ENCODE data around the gene PNLDC1.
A peak's percentile ranks its signal among the peaks of the same experiment; 100 is the strongest.

The PNLDC1 gene, protein sequence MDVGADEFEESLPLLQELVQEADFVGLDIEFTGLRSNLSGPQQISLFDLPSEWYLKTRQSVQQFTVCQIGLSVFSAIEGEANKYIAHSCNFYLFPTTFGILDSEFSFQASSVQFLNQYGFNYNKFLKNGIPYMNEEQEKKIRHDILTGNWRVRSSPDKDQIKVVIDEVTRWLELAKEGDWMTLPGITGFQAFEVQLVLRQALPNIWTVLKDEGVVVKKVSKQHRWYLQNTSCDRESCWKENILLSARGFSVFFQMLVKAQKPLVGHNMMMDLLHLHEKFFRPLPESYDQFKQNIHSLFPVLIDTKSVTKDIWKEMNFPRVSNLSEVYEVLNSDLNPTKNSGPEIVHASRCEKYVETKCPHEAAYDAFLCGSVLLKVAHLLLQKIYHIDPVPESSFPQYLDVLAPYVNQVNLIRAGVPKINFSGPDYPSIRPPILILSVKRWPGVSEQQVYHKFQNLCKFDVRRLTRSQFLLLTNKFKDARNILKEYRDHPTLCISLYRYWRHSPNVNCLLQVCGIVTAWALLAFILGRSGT

DNA sequence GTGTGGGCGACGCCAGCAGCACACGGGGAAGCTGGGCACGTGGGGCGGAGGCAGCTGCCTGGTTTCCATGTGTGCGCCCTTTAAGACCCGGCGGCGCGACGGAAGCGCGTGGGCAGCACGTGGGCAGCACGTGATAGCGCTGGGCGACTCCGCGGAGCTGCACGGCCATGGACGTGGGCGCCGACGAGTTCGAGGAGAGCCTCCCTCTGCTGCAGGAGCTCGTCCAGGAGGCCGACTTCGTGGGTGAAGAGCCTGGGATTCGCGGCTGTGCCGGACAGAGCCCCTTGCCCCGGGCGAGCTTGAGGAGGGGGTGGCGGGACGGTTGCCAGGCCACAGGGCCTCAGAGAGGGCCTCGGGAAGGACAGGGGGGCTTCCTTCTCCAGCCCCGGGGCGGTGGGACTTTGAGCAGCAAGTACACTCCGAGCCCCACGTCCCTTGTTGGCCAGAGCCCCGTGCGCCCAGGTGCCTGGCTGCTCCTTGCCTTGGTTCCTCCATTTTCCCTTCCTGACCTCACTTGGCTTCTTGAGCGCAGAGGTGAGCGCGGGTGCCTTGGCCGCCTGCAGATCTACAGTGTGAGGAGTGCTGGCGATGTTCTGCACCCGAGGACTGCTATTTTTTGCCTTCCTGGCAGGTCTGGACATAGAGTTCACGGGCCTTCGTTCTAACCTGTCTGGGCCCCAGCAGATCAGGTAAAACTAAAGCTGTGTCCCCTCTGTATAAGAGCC is at the start of gene PNLDC1:
PNLDC1 (plus strand) TSS at position 136 of the 725 bp plus-strand sequence; CDS start at position 168, 32 bp downstream.
- no peak for DNase-seq

DNA sequence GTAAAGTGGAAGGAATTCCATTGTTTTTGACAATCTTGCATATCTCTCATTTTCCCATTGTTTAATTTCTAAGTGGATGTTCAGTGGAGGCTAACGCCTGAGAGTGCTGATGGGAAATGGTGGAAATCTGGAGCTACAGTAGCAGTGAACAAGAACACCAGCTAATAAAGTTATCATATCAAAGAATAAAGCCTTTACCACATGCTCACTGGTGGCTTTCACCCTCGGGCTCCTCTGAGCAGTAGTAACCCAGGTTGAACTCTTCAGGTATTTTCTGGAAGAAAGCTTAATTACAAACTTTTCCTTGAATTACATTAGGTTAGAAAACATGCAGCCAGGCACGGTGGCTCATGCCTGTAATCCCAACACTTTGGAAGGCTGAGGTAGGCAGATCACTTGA is 48.6 kb upstream of the PNLDC1 start:
- no peak for DNase-seq

DNA sequence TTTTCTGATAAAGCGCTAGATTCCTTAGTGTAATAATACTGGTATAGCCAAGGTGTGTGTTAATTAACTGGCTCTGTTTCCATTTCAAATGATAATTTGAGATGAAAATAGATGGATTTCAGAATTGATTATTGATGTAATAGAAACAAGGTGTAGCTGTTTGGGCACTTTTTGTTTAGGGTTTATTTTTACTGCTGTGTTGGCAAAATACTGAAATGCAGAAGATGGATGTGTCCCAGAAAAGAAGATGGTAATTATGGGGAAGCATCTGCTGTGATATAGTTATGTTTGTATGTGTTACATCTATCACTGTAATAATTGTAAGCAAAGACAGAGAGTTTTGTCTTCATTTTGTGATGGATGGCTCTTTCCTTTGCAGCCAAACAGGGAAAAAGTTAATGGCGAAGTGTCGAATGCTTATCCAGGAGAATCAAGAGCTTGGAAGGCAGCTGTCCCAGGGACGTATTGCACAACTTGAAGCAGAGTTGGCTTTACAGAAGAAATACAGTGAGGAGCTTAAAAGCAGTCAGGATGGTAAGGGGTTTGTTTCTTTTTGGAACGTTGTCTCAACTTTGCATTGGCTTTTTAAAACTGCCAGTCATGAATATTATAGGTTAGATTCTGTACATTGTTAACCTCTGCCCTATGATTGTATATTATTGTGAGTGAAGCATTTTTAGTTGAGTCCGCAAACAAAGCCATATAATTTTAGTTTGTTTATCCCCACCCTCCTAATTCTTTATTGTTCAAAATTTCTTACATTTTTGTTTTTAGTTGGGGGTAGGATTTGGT is 46.8 kb upstream of the PNLDC1 start:
- DNase-seq: no peak

DNA sequence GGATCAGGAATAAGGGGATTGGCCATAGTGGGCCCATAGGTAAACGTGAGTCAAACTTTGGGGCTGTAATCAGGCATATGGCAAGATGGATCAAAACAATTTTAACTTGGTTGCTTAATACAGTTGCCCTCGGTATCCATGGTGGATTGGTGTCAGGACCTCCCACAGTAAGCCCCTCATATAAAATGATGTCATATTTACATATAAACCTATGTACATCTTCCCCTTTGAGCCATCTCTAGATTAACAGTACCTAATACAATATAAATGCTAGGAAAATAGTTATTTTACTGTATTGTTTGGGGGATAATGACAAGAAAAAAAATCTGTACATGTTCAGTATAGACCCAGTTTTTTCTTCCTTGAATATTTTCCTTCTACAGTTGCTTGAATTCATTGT is 45.7 kb upstream of the PNLDC1 start:
- DNase-seq: no peak

DNA sequence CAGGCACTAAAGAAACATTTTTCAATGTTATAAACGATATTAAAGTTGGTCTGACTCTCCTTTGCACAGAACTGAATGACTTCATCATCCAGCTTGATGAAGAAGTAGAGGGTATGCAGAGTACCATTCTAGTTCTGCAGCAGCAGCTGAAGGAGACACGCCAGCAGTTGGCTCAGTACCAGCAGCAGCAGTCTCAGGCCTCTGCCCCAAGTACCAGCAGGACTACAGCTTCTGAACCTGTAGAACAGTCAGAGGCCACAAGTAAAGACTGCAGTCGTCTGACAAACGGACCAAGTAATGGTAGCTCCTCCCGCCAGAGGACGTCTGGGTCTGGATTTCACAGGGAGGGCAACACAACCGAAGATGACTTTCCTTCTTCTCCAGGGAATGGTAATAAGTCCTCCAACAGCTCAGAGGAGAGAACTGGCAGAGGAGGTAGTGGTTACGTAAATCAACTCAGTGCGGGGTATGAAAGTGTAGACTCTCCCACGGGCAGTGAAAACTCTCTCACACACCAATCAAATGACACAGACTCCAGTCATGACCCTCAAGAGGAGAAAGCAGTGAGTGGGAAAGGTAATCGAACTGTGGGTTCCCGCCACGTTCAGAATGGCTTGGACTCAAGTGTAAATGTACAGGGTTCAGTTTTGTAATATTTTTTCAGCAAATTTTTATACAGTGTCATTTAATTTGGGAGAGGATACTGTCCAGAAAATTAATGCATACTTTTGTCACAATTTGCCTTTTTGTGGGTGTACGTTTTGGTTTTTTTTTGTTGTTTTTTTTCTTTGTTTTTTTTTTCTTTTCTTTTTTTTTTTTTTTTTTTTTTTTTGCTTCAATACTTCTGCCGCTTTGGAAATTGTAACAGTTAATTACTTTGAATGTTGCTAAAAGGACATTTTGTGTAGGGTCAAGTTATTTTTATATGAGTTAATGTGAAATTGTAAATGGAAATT is 44.8 kb upstream of the PNLDC1 start:
- DNase-seq: no peak

DNA sequence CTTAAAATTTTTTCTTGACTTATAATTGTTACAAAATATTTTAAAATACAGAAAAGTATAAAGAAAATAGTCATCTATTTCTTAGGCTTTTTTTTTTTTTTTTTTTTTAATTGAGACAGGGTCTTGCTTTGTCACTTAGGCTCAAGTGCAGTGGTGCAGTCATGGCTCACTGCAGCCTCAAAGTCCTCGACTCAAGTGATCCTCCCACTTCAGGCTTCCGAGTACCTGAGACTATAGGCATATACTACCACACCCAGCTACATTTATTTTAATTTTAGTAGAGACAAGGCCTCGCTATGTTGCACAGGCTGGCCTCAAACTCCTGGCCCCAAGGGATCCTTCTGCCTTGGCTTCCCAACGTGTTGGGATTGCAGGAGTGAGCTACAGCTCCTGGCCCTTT is 43.6 kb upstream of the PNLDC1 start:
- no peak for DNase-seq

DNA sequence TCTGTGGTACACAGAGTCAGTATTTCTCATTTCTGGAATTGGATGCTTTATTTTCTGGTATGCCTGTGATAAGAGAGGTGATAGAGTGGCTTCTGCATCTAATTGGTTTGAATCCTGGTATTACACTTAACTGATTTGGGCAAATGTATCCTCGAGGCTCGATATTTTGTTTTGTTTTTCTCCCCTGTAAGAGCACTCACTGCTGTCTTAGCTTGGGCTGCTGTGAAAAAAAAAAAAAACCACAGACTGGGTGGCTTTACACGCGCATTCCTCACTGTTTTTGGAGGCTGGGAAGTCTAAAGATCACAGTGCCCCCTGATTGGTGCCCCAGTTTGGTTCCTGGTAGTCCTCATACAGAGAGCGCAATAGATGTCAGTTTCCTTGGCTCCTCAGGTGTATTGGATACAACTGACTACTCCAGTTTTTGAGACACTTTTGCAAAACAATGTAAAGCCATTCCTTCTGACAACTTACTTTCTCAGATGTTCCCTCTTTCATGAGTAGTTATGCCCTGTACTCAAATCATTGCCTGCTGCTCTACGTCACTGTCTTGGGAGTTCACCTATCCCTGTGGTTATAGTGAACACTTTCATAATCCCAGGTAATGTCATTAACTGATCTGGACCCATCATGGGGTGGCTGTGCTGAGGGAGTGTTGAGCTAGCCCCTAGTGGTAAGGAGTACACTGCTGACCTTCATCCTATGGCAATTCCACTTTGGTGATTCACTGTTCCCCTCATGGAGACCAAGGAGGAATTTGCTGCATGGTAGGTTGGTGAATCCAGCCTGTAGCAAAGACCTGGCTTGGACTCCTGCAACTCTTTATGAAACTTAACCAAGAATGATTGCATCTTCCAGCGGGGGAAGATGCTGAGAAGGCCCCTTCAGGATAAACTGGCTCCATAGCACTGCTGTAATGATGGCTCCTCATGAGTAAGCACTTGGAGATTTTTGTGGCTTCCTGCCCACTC is 41.8 kb upstream of the PNLDC1 start:
- no peak for DNase-seq

DNA sequence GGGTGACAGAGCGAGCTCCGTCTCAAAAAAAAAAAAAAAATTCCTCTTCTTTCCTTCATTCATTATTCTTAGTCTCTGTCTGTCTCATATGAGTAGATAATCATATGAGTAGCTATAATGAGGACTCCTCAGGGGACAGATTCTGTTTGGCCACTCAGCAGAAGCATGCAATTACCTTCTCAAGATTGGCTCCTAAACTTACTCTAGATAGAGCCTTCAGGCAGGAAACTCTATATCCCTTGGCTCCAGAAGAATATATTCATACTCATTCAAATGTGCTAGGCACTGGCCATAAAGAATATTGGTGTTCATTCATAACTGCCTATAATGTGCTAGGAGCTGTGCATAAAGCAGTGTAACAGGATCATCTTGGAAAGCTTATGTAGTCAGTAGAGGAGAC is 40.4 kb upstream of the PNLDC1 start:
- DNase-seq: no peak

DNA sequence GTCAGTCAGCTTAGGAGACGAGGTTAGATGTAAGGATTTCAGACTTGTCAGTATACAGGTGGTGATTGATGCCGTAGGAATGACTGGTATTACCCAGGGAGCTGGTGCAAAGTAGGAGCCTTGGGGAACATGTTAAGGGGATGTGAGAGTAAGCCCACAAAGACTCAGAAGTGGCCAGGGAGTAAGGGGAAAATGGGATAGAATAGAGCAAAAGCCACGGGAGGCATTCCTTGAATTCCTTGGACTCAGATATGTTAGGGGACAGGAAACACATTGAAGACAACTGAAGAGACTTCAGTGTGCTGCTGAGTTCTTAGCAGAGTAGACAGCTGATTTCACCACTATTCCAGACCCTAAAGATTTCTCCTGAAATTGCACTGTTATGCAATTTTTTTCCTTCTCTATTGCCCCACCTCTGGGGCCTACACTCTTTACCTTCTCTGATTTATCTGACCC is 39.4 kb upstream of the PNLDC1 start:
- no peak for DNase-seq

DNA sequence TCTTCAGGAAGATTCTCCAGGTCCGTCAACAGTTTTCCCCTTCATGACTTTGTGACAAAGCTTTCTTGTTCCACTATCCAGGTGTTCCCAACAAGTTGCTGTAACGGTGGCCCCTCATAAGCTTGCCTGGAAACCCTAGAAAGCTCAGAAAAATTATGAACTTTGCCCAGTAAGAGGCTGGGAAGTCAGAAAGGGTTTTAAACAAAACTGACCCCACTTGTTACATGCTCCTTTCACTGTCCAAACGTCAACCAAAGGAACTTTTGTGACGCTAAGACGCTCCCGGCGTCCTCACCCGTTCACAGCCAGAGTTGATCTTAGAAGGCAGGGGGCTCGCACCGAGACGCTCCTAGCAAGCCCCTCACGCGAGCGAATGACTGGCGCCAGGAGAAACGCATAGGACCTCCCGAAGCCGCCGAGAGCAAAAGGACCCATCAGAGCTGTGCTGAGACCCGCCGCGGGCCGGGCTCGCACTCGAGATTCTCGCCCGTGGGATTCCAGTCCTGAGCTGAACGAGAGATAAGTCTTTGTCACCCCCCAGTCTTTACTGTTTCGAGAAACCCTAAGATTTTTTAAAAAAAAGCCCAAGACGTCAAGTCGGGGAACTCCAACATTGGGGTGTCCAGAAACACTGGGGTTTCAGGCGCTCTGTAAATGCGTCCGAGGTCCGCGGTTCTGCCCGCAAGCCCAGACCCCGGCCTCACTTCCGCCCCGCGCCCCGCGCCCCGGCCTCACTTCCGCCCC is 38.8 kb upstream of the PNLDC1 start:
- no peak for DNase-seq

DNA sequence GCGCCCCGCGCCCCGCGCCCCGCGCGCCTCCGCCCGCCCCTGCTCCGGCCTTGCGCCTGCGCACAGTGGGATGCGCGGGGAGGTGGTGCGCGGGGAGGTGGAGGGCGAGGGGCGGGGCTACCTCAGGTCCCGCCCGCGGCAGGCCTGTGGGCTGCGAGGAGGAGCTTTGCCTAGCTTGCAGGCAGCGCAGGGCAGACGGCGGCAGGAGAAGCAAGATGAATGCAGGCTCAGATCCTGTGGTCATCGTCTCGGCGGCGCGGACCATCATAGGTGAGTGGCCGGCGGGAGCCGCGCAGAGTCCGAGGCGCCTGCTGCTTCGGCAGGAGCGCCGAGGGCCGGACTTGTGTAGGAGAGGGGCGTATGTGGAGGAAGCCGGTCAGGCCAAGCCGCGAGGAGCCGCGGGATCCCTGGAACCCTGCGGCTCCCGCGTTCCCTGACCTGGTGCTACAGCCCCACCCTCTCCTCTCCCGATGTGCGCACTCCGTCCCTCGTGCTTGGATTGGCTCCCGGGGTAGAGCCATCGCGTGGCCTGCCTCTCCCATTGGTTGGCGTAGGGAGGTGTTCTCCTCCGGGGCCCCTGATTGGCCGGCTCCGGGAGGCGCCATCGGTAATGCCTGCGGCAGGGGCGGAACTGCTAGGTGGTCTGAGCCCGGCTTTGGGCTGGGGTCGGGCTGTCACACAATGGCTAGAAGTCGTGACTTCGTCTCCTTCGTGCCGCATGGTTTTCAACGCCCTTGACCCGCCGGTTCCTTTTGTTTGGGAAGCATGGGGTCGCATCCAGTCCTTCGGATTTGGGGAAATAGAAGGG is 38.0 kb upstream of the PNLDC1 start, which contains the start of gene ACAT2:
ACAT2 (plus strand) TSS at position 173 of the 808 bp plus-strand sequence; CDS start at position 216, 43 bp downstream.
- DNase-seq: peak; percentile 94

DNA sequence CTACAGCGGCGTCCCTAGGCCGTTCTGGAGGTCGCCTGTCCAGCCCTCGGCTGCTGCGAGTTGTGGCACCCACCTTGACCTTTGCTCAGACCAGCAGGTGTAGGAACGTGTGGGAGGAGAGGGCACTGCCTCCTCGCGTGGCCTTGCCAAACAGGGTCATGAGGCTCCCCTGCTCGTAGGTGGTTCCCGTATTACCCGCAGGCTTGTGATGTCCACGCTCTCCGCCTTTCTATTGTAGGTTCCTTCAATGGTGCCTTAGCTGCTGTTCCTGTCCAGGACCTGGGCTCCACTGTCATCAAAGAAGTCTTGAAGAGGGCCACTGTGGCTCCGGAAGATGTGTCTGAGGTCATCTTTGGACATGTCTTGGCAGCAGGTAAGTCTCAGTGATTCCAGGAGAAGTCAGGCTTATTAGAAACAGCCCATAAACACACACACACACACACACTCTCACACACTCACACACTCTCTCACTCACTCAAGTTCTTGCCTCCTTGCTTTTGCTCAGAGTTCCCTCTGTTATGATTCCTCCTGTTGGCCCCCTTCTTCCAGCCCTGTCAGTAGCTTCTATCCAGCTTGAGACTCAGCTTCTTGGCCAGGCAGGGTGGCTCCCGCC is 37.3 kb upstream of the PNLDC1 start:
- no peak for DNase-seq

DNA sequence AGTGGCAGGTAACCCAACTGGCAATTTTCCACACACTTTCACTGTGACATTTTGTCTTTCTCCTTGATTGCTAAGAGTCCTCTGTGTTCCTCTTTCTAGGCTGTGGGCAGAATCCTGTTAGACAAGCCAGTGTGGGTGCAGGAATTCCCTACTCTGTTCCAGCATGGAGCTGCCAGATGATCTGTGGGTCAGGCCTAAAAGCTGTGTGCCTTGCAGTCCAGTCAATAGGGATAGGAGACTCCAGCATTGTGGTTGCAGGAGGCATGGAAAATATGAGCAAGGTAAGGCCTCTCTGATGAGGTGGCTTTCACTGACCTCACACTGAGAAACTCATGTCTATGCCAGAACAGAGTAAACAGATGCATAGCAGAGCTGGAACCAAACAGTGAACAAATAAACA is 33.2 kb upstream of the PNLDC1 start:
- DNase-seq: no peak

DNA sequence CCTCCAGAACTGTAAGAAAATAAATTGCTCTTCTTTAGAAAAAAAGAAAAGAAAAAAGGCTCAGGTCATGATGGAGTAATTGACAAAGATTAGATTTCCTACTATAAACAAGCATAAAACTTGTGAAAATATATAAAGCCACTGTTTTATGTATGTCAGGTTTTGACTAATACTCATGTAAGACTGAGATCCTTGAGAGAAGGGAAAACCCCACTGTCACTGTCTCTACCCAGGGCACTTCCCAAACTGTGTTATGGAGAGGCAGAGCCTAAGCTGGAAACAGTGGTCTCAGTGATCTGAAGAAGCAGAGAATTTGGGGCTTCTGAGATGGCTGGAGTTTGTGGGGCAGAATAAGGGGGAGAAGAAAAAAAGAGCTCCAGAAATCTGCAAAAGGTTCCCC is 30.6 kb upstream of the PNLDC1 start:
- DNase-seq: no peak

DNA sequence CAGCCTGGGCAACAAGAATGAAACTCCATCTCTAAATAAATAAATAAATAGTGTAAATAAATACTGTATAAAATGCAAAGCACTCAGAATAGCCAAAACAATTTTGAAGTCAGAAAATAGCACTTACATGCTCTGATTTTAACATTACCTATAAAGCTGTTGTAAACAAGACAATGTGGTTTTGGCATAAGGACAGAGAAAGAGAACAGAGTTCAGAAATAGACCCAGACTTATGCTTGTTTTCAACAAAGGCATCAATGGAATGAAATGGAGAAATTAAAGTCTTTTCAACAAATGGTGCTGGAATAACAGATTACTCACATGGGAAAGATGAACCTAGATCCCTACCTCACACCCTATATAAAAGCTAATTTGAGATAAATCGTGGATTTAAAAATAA is 27.9 kb upstream of the PNLDC1 start:
- no peak for DNase-seq

DNA sequence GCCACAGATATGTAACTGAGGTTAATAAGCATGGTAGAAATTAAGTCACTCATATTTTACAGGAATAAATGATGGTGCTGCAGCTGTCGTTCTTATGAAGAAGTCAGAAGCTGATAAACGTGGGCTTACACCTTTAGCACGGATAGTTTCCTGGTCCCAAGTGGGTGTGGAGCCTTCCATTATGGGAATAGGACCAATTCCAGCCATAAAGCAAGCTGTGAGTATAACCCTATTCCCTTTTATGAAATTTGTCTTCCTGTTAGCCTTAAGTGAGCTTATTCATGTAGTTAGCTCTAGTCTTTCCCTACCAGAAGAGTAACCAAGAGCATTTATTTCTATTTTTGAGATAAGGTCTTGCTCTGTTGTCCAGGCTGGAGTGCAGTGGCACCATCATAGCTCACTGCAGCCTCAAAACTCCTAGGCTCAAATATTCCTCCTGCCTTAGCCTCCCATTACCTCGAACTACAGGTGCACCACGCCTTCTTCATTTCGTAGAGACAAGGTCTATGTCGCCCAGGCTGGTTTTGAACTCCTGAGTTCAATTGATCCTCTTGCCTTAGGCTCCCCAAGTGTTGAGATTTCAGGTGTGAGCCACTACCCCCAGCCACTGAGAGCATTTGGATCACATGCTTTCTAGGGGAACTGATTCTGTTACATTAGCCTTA is 22.7 kb upstream of the PNLDC1 start:
- DNase-seq: no peak

DNA sequence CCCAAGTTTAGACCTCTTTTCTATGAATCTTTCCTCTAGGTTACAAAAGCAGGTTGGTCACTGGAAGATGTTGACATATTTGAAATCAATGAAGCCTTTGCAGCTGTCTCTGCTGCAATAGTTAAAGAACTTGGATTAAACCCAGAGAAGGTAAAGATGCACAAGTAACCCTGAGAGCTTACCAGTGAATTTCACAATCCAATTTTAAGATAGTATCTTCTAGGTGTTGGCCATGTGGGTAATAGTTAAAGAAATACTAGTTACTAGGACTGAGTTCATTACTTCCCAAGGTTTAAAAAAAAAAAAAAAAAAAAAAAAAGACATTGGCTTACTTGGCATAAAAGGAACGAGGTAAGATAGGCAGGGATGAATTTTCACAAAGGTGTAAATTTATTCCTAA is 21.9 kb upstream of the PNLDC1 start:
- no peak for DNase-seq

DNA sequence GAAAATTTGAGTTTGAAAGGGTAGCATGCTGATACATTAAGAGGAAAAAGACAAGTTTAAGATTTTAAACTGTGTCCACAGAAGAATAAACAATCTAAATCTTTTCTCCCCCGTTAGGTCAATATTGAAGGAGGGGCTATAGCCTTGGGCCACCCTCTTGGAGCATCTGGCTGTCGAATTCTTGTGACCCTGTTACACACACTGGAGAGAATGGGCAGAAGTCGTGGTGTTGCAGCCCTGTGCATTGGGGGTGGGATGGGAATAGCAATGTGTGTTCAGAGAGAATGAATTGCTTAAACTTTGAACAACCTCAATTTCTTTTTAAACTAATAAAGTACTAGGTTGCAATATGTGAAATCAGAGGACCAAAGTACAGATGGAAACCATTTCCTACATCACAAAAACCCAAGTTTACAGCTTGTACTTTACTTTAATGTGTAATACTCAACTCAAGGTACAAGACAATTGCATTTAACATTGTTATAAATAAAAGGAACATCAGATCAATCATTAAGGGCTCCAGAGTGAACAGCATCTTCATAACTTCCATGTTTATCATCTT is 21.5 kb upstream of the PNLDC1 start:
- DNase-seq: no peak

All from right forelimb (tissue), 1 donor.